ENCODE data around the gene SWT1.

DNA sequence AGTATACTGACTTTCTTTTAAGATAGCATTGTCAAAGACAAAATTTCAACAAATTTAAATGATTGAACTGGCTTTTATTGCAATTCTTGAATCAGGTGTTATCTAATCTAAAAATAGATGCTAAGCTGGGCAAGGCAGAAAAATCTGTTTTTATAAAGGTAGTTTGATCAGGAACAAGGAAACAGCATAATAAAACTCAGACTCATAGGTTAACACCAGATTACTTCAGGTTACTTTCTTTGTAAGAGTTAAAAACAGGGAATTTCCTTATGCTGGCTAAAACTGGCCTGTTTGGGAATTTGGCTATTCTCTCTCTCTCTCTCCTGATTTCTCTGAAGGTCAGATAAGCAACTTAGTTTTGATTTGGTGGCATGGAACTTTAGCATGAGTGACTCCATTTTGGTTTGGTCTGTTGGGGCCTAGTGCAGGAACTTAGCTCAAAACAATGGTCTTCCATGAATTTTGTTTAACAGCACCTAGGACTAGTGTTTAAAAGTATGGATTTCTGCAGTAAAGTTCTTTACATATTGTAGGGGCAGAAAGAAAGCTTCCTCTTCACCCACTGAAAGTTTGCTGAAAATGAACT lies 184.3 kb downstream of the SWT1 start:
- TF ChIP-seq, protein P1, sequence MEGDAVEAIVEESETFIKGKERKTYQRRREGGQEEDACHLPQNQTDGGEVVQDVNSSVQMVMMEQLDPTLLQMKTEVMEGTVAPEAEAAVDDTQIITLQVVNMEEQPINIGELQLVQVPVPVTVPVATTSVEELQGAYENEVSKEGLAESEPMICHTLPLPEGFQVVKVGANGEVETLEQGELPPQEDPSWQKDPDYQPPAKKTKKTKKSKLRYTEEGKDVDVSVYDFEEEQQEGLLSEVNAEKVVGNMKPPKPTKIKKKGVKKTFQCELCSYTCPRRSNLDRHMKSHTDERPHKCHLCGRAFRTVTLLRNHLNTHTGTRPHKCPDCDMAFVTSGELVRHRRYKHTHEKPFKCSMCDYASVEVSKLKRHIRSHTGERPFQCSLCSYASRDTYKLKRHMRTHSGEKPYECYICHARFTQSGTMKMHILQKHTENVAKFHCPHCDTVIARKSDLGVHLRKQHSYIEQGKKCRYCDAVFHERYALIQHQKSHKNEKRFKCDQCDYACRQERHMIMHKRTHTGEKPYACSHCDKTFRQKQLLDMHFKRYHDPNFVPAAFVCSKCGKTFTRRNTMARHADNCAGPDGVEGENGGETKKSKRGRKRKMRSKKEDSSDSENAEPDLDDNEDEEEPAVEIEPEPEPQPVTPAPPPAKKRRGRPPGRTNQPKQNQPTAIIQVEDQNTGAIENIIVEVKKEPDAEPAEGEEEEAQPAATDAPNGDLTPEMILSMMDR (conservative IDR thresholded peaks at IDR 0.05): no peak
- TF ChIP-seq EZH2 (IDR thresholded peaks at IDR 0.05; ENCODE audit: low read depth): no peak
